GM19043 (cell line): ENCODE results near the gene CSF2.
A peak's percentile ranks its signal among the peaks of the same experiment; 100 is the strongest.

Experiments
- ATAC-seq: cut with Tn5 transposase; IDR thresholded peaks from one replicate; pipeline ENCODE4 v1.9.1; 2021; ENCODE audit warnings: low read depth; ENCODE audit not compliant: unreplicated experiment

CSF2 gene

GRCh38 chr5:132054697-132055440 lies 18.7 kb upstream of the CSF2 start:
- ATAC-seq, result no peak

GRCh38 chr5:132055441-132055807 lies 18.2 kb upstream of the CSF2 start:
- no peak for ATAC-seq

GRCh38 chr5:132055808-132056609 lies 17.6 kb upstream of the CSF2 start:
- no peak for ATAC-seq

GRCh38 chr5:132056610-132057497 lies 16.7 kb upstream of the CSF2 start:
- ATAC-seq, result no peak

GRCh38 chr5:132057498-132058255 lies 15.9 kb upstream of the CSF2 start:
- no peak for ATAC-seq

GRCh38 chr5:132058646-132059042 lies 14.9 kb upstream of the CSF2 start:
- ATAC-seq, result no peak

- no peak for ATAC-seq
These were observed 14.4 kb upstream of the CSF2 start for GRCh38 chr5:132059043-132059695.

- no peak for ATAC-seq
These were observed 13.7 kb upstream of the CSF2 start for GRCh38 chr5:132059696-132060500.

GRCh38 chr5:132060501-132061161 lies 13.0 kb upstream of the CSF2 start, which contains the start of gene IL3:
TSS of gene IL3 (plus strand) at chr5:132060655. CDS start at chr5:132060707, 52 bp downstream.
- no peak for ATAC-seq

- ATAC-seq, result peak; percentile 62
These were observed 10.3 kb upstream of the CSF2 start for GRCh38 chr5:132063090-132063911.

- ATAC-seq, result no peak
These were observed 9.4 kb upstream of the CSF2 start for GRCh38 chr5:132064140-132064539.

GRCh38 chr5:132064738-132065331 lies 8.8 kb upstream of the CSF2 start:
- no peak for ATAC-seq

- no peak for ATAC-seq
These were observed 8.1 kb upstream of the CSF2 start for GRCh38 chr5:132065351-132065937.

- ATAC-seq, result no peak
These were observed 7.5 kb upstream of the CSF2 start for GRCh38 chr5:132065951-132066701.

GRCh38 chr5:132066871-132067270 lies 6.7 kb upstream of the CSF2 start:
- ATAC-seq, result no peak

- no peak for ATAC-seq
These were observed 6.1 kb upstream of the CSF2 start for GRCh38 chr5:132067451-132067850.
